ENCODE data around the gene PPWD1.
"Not testable (repeated sequence)": the region's sequence is repeated elsewhere in the genome, so short reads cannot be mapped to it uniquely, and the experiment has no call there.

The PPWD1 gene

GRCh38 chr5:65562731-65563701 lies at the start of gene PPWD1, which contains the start of gene CENPK:
PPWD1 (plus strand) TSS chr5:65563296; CDS start chr5:65563311, 15 bp downstream.
CENPK (minus strand) TSS chr5:65563168; CDS start chr5:65554907, 8,261 bp downstream.
- peak; percentile 91 for DNase-seq

GRCh38 chr5:65525726-65526125 lies 37.4 kb upstream of the PPWD1 start:
- DNase-seq: no peak

GRCh38 chr5:65530904-65531303 lies 32.2 kb upstream of the PPWD1 start:
- DNase-seq: no peak

- DNase-seq: no peak
Observed at GRCh38 chr5:65535529-65535987, 27.5 kb upstream of the PPWD1 start.

- no peak for DNase-seq
Observed at GRCh38 chr5:65539827-65540226, 23.3 kb upstream of the PPWD1 start.

GRCh38 chr5:65544473-65544872 lies 18.6 kb upstream of the PPWD1 start:
- DNase-seq: no peak

DNA sequence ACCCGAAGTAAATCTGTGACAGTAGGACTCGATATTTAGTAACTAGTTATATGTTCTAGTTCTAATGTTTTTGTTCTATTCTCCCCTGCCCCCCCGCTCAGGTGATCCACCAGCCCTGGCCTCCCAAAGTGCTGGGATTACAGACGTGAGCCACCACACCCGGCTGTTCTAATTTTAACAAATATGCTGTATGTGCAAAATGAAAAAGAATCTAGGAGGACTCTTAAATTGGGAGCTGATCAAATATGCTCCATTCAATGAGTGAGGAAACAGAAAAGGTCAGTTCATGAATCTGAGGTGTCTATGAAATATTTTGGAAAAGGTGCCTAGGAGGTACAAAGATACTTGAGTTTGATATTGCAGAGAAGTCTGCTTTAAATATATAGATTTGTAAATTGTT lies 17.0 kb upstream of the PPWD1 start:
- no peak for DNase-seq

- no peak for DNase-seq
Observed at GRCh38 chr5:65548281-65548680, 14.8 kb upstream of the PPWD1 start.

- no peak for DNase-seq
Observed at GRCh38 chr5:65553941-65554340, 9.2 kb upstream of the PPWD1 start.

- no peak for DNase-seq
Observed at GRCh38 chr5:65555287-65555686, 7.8 kb upstream of the PPWD1 start.

DNA sequence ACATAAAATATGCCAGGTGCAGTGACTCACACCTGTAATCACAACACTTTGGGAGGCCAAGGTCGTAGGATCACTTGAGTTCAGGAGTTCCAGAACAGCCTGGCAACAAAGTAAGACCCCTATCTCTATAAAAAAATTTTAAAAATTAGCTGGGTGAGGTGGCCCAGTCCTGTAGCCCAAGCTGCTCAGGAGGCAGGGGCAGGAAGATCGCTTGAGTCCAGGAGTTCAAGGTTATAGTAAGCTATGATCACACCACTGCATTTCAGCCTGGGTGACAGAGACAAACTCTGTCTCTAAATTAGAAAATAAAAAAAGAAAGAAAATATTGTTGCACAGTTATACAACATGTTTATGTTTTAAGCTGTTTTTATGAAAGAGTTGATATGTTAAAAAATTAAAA lies 6.9 kb upstream of the PPWD1 start:
- no peak for DNase-seq

- no peak for DNase-seq
Observed at GRCh38 chr5:65556718-65557117, 6.4 kb upstream of the PPWD1 start.

- DNase-seq: no peak
Observed at GRCh38 chr5:65563777-65564176, 681 bp downstream of the PPWD1 start.

- DNase-seq: no peak
Observed at GRCh38 chr5:65566505-65566904, 3.4 kb downstream of the PPWD1 start.

- DNase-seq: no peak
Observed at GRCh38 chr5:65570598-65571226, 7.6 kb downstream of the PPWD1 start.

DNA sequence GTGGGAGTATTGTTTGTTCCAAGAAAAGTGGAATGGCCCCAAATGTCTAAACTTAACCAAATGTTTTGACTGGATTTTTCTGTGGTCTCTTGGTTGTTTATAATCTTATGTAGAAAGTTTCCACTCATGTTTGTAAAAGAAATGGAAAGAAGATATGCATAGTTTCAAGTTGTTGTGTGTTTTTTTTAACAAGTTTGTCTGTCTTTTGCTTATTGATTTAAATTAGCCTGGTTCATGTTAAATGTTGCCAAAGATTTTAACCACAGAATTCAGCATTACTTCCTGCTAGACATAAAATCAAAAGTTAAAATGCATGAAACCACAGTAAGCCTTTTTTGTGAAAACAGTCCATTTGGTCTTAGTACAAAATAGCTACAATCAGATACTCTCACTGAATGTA lies 14.0 kb downstream of the PPWD1 start:
- no peak for DNase-seq

DNA sequence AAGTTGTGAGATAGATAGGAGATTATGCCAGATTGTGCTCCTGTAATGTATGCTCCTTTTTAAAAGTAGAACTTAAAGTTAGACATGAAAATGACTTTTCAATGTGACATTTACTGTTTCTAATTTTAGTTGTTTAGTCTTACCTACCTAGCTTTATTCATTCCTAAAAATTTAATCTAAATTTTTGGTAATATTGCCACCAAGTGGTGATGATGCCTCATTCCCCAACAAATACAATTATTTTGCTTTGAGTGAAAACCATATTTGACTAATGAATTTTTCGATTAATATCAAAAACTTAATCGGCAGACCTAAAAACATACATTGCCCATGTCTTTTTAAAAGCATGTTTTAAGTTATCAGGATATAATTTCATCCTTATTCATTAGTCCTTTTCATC lies 25.6 kb downstream of the PPWD1 start:
- DNase-seq: no peak

- DNase-seq: not testable (repeated sequence)
Observed at GRCh38 chr5:65601761-65602160, 38.7 kb downstream of the PPWD1 start.

DNA sequence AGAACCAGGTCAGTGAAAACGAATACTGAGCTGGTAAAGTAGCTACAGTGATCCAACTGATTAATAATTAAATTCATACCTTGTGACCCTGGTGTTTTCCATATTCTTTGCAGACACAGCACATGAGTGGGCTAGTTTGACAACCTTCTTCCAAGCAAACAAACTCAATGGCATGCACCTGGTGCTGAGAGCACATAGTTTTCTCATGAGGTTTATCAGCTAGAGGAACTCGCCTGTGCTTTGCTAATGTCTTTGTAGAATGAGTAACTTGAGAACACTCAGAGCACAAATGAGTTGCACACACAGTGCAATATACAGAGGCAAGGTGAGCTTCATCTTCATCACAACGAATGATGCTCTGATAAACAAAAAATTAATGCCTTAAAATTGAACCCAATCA lies 48.4 kb downstream of the PPWD1 start:
- no peak for DNase-seq

- no peak for DNase-seq
Observed at GRCh38 chr5:65612298-65612907, 49.3 kb downstream of the PPWD1 start.

DNA sequence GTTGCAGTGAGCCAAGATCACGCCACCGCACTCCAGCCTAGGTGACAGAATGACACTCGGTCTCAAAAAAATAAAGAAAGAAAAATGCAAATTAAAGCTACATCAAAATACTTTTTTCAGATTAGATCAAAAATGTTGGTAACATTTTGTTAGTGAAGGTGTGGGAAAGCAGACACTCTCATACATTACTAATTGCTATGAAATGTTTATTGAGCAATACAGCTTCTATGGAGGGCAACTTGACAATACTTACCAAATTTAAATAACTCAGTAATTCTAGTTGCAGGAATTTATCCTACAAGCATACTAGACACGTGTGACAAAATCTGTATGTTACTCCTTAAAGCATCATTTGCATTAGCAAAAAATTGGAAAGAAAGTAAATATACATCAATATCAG lies 56.9 kb downstream of the PPWD1 start:
- DNase-seq: no peak

DNA sequence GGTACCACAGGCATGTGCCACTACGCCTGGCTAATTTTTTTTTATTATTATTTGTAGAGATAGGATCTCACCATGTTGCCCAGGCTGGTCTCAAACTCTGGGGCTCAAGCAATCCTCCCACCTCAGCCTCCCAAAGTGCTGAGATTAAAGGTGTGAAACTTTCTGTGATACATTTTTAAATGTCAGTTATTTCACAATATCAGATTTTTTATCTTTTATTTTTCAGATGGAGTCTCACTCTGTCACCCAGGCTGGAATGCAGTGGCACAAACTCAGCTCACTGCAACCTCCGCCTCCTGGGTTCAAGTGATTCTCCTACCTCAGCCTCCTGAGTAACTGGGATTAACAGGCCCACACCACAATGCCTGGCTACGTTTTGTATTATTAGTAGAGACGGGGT lies 58.9 kb downstream of the PPWD1 start:
- not testable (repeated sequence) for DNase-seq

DNA sequence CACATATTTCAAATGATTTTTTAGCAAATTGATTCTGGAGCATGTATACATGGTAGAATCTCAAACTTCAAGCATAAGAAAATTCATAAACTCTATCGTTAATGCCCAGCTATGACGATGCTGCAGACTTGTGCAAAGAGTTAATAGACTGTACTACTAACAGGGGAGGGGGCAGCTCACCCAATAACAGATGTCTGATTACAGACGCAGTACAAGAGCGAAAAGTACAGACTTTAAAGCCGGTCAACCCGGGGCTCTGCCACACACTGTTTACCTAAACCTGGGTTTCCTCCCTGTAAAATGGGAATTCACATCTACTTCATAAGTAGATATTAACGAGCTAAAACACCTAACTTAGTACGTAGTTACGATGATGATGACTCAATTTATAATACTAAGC lies 60.4 kb downstream of the PPWD1 start:
- no peak for DNase-seq
